ENCODE data around the gene S100Z.
"Not testable (repeated sequence)": the region's sequence is repeated elsewhere in the genome, so short reads cannot be mapped to it uniquely, and the experiment has no call there.

Gene S100Z

GRCh38 chr5:76893294-76893693 is 43.5 kb downstream of the S100Z start:
- no peak for DNase-seq

- DNase-seq = no peak
Observed at GRCh38 chr5:76896196-76896595, 46.4 kb downstream of the S100Z start.

- DNase-seq = no peak
Observed at GRCh38 chr5:76901522-76901921, 51.7 kb downstream of the S100Z start.

DNA sequence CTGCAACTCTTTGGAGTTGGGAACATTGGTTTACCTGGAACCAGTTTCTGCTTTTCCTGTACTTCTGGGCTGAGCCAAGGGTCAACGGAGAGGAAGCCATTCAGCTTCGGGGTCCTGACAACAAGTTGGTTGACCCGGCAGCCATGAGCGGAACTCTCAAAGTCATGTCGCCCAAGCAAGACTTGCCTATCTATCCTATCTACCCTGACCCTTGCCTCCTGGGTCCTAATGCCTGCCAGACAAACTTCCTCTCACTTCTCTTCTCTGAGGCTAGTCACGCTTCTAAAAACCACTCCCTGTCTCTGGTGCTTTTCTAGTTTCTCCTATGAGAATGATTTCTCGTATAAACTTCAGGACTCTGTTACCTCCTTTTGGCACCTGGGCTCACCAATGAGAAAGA is 58.4 kb downstream of the S100Z start:
- no peak for DNase-seq

GRCh38 chr5:76910344-76910933 is 60.6 kb downstream of the S100Z start:
- not testable (repeated sequence) for DNase-seq

DNA sequence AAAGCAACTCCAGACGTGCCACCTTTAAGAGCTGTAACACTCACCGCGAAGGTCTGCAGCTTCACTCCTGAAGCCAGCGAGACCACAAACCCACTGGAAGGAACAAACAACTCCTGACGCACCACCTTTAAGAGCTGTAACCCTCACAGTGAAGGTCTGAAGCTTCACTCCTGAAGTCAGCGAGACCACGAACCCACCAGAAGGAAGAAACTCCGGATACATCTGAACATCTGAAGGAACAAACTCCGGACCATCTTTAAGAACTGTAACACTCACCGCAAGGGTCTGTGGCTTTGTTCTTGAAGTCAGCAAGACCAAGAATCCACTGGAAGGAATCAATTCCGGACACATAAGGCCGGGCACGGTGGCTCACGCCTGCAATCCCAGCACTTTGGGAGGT is 64.9 kb downstream of the S100Z start:
- DNase-seq = not testable (repeated sequence)

GRCh38 chr5:76918539-76918938 is 68.7 kb downstream of the S100Z start:
- DNase-seq = no peak

GRCh38 chr5:76920491-76920890 is 70.7 kb downstream of the S100Z start:
- DNase-seq = no peak

DNA sequence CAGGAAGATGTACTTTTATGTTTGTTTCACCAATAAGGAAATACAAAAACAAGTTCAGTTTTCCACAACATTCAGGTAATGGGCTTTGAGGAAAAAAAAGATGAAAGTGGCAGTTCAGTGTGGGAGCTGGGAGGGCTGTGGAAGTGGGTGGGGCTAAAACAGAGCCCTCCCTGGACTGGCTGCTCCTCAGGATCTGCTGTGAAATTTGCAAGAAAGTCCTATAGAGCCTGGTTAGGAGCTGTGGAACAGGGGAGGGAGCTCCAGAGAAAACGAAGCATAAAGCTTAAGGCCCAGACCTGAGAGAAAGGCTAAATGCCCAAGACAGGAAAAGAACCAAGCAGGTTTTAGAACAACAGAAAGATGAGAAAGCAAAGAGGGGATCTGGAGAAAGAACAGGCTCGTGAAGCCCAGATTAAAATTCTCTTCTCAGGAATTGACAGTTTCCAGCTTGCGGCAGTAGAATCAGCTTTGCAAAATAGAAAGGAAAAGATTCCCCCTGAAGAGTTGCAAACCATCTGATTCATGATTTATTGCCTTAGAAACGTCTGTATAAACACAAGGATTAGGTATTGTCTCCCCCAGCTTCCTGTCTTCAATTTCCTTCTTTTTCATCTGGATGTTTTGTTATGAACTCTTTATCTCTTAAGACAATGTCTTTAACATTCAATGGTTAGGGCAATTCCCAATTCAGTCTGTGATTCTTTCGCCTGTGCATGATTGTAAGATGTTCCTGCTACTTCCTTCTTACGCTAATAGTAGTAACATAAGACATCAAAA is 76.7 kb downstream of the S100Z start:
- no peak for DNase-seq

DNA sequence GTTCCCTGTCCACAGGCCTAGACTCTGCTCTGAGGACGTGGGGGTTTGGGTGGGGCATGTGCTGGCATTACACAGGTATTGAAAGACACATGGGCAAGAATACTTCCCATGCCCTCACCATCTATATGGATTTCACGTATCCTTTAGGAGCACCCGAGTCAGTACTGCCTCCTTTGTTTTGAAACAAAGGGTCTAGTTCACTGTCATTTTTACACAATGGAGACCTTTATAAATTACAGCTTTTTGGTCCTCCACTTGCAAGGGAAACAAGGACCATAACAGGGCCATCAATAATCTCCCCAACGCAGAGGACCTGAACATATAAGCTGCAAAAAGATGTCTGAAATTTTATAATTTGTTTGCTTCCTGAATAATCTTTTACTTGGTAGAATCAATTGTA is 78.1 kb downstream of the S100Z start:
- no peak for DNase-seq

GRCh38 chr5:76930083-76930482 is 80.3 kb downstream of the S100Z start:
- DNase-seq = no peak

DNA sequence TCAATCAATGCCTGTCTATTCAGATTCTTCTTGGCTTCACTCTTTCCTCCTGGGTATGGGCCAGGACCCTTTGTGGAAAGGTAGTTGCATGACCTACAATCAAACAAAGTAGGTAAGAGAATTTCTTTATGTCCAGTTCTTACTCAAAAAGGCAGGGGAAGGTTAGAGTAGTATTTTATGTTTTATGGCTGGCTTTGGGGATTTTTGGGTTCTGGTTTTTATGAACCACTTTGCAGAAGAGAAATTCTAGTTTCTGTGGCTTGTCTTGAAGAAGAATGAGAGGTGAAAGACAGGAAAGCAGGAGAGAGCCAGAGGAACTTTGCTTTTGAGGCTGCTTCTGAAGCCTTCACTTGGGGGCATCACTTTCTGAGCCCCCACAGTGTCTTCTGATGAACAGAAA is 88.4 kb downstream of the S100Z start:
- DNase-seq = no peak

DNA sequence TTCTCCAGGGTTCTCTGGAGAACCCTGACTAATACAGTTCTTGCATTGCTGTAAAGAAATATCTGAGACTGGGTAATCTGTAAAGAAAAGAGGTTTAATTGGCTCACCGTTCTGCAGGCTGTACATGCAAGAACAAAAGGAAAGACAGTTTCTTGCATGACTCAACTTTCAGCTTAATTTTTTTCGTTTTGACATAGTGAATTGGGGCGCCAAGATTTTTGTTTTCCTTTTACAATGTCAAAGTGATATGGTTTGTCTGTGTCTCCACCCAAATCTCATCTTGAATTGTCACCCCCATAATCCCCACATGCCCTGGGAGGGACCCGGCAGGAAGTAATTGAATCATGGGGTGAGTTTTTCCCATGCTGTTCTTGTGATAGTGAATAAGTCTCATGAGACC is 91.2 kb downstream of the S100Z start:
- no peak for DNase-seq

DNA sequence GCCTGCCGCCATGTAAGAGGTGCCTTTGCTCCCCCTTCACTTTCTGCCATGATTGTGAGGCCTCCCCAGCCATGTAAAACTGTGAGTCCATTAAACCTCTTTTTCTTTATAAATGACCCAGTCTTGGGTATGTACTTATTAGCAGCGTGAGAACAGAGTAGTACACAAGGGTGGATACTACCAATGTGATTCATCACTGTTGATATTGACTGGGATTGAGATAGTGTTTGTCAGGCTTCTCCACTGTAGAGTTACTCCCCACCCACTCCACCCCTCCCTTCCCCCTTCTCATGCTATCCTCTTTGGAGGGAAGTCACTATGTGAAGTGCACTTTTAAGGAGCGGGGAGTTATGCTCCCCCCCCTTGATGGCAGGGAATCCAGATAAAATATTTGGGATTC is 91.6 kb downstream of the S100Z start:
- DNase-seq = no peak

DNA sequence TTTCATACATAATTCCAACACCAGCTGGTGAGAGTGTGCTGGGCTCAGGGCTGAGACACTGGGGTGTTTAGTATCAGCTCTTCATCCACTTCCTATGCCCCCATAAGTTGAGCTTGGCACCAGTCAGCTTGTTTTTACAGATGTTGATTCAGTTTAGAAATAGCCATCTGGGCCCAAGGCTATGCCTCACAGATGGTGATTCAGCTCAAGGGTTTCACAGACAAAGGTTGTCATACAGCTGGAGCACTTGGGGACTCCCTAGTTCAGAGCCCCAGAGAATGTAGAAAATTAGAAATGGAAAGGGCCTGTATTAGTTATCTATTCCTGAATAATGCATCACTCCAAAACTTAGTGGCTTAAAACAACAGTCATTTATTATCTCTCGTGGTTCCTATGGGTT is 92.8 kb downstream of the S100Z start:
- no peak for DNase-seq

GRCh38 chr5:76943006-76943405 is 93.2 kb downstream of the S100Z start:
- DNase-seq = no peak

DNA sequence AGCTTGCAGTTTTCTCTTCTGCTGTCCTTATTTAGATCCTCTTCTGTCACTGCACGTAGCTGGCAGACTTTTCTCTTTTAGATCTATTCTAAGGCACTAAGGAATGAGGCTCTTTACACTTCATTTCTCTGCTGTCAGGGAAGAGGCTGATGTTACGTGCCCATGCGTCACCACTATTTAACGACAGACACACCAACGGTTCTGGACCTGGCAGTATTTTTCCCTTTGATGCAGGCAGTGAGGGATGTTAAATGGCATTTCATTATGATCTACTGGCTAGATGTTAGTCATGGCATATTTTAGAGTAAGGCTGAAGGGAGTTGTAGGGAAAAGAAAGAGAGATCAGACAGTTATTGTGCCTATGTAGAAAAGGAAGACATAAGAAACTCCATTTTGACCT is 94.8 kb downstream of the S100Z start:
- DNase-seq = no peak

DNA sequence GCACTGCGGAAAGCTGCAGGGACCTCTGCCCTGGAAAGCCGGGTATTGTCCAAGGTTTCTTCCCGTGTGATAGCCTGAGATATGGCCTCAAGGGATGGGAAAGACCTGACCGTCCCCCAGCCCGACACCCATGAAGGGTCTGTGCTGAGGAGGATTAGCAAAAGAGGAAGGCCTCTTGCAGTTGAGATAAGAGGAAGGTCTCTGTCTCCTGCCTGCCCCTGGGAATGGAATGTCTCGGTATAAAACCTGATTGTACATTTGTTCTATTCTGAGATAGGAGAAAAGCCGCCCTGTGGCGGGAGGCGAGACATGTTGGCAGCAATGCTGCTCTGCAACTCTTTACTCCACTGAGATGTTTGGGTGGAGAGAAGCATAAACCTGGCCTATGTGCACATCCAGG is 95.4 kb downstream of the S100Z start:
- DNase-seq = not testable (repeated sequence)

DNA sequence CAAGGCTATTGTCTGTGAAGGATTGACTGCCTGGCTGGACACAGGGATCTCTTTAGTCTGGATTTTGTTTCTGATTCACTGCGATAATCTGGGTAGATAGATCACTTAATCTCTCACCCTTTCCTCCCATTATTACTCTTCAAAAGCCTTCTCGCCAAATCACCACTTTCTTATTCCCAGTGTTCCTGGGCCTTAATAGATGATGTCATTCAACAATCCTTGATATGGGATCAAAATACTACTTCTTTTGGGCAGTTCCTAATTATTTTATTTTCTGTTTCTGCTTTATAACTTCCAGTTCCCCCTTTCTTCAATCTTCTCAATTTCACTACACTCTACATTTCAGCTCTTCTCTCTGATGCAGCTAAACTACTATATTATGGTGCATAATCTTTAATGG is 96.3 kb downstream of the S100Z start:
- DNase-seq = no peak

DNA sequence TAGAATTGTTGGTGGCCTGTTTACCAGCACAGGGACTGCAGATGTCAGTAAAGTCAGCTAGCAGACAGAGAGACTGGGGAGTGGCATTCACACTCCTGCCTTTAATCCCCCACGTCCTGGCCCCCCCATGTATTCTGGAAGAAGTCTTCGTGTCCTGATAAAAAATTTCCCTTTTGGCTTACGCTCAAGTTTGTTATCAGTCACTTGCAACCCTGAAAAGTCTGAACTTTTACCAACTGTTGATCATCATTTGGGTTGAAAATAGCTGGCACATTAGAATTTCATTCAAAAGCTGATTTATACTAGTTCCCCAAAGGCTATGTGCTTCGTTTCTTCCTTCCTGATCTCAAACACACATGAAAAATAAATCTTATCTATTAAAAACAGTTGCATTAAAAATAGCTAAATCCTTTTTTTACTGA is 97.3 kb downstream of the S100Z start:
- no peak for DNase-seq

DNA sequence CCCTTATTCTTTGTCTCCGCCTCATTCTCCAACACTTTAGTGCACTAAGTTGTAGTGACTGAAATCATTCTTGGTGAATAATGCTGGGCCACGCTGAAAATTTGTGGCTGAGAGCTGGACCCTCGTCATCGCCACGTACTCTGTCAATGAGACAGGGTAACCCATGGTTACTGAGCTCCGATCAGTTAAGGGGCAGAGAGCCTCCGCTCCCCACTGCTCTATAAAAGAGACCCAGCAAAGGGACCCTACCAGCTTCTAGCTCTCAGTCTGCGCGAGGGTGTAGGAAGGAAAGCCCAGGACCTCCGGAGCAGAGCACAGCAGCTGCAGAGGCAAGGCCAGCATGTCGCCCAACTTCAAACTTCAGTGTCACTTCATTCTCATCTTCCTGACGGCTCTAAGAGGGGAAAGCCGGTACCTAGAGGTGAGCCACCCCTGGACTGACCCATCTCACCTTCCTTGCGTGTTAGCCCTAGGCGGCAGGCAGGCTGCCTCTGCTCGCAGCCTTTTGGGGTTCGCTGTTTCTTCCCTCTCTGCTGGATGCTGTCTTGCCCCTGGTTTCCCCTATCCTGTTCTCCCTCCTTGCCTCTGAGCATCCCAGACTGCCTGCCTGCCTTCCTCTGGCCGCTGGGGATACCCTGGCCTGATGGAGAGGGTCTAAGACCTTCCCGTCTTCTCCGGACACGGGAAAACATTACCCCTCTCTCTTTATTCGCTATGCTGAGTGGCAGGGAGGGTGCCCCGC is 103.2 kb downstream of the S100Z start, which contains the start of gene CRHBP:
Gene CRHBP, plus strand, starts transcription at position 251 of the 742 bp plus-strand sequence. Its CDS starts 90 bp downstream, at position 341.
- no peak for DNase-seq

DNA sequence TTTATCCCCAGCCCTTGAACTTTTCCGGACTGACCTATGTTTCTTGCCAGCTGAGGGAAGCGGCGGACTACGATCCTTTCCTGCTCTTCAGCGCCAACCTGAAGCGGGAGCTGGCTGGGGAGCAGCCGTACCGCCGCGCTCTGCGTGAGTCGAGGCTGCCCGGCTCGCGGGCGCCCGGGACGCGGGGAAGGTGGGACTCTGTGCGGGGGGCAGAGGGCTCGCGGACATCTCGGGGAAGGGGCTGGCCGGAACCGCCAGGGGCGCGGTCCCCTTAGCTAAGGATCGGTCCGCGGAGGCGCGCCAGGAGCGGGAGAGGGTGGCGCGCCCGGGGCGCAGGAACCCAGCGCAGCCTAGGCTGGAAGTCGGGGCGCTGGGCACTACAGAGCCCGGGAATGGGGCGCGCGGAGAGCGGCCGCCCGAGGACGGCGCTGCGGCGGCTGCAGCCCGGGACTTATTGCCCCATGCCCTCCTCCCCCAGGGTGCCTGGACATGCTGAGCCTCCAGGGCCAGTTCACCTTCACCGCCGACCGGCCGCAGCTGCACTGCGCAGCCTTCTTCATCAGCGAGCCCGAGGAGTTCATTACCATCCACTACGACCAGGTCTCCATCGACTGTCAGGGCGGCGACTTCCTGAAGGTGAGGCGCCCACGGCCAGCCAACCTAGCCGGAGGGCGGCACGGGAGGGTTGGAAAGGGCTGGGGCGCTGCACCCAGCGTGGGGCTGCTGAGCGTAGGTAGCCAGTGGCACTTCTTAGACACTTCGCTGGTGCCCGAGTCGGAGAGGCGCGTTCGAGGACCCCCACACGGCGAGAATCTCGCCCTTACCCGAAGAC is 104.0 kb downstream of the S100Z start:
- no peak for DNase-seq

DNA sequence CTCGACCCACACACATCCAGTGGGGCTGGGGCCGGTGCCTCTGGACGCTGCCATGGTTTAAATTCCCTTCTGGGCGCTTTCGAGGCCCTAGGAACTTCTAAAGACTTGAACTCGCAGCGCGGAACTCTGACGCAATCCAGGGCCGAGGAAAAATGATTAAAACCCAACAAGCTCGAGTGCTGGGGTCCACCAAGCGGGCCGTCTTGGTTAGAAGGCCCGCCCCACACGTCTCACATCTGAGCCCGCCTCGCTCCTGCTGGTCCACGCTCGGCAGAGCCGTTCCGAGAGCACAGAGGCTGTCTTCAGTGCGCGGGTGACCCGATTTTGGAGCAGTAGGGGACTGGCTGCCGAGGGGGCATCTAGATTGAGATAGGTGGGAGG is 104.6 kb downstream of the S100Z start:
- no peak for DNase-seq
